PFSK-1 (cell line): Measurements from ENCODE around the gene ADAMTS13.

Experiments
- POLR2AphosphoS5 ChIP-seq: IDR thresholded peaks from 2 replicates; pipeline ENCODE4 v1.6.1; 2012; ENCODE audit warnings: low read depth, mild to moderate bottlenecking, control low read depth, low read length, moderate library complexity
- SIN3A ChIP-seq: IDR thresholded peaks from 2 replicates; pipeline ENCODE4 v1.6.1; 2012; ENCODE audit warnings: mild to moderate bottlenecking, low read length, moderate library complexity, borderline replicate concordance; ENCODE audit not compliant: insufficient read depth
- TF ChIP-seq, protein P1 (sequence below), 2 experiments: IDR thresholded peaks; 2 replicates each; pipeline versions ENCODE4 v1.6.1 to v1.8.0; 2011 to 2012; ENCODE audit warnings: low read depth in 2 of 2, low read length in 2 of 2, control low read depth in 1 of 2, inconsistent platforms in 1 of 2, mild to moderate bottlenecking in 1 of 2, moderate library complexity in 1 of 2; ENCODE audit not compliant: insufficient read depth in 1 of 2

DNA sequence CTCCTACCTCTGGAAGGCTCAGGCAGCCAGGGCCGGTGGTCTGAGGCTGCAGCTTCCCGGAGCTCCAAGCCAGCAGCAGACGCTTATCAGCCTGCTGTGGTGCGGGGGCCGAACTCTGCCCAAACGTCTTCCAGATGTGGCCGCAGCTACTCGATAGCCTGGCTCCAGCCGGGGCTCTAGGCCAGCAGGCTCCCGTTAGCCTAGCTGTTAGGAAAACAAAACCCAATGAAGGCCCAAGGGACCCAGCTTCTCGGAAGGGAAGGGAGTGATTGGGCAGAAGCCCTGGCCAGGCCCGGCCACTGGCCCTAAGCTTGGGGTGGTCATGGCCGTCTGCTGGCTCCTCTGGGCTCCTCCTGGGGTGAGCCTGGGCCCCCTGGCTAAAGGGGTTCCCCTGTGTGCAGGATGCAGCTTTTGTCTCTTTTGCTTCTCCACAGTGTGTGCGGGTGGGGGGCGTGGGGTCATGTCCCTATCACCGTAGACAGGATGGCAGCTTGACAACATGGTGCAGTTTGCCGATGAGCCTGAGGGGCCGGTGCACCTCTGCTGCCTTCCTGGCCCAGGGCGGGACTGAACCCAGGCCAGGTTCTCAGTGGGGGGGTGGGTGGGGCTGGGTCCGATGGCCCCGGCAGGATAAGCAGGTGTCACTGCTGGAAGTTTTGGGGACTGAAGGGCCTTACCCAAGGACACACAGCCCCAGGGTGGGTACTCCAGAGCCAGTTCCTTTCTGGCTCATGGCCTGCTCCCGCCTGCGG, 83.9 kb downstream of the ADAMTS13 start:
- TF ChIP-seq SIN3A (no peak), POLR2AphosphoS5 (no peak; the same call in 1 of the 2 replicates)
- TF ChIP-seq, protein P1, sequence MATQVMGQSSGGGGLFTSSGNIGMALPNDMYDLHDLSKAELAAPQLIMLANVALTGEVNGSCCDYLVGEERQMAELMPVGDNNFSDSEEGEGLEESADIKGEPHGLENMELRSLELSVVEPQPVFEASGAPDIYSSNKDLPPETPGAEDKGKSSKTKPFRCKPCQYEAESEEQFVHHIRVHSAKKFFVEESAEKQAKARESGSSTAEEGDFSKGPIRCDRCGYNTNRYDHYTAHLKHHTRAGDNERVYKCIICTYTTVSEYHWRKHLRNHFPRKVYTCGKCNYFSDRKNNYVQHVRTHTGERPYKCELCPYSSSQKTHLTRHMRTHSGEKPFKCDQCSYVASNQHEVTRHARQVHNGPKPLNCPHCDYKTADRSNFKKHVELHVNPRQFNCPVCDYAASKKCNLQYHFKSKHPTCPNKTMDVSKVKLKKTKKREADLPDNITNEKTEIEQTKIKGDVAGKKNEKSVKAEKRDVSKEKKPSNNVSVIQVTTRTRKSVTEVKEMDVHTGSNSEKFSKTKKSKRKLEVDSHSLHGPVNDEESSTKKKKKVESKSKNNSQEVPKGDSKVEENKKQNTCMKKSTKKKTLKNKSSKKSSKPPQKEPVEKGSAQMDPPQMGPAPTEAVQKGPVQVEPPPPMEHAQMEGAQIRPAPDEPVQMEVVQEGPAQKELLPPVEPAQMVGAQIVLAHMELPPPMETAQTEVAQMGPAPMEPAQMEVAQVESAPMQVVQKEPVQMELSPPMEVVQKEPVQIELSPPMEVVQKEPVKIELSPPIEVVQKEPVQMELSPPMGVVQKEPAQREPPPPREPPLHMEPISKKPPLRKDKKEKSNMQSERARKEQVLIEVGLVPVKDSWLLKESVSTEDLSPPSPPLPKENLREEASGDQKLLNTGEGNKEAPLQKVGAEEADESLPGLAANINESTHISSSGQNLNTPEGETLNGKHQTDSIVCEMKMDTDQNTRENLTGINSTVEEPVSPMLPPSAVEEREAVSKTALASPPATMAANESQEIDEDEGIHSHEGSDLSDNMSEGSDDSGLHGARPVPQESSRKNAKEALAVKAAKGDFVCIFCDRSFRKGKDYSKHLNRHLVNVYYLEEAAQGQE (IDR thresholded peaks at IDR 0.05; ENCODE audit: insufficient read depth in 1 of 2, low read depth in 2 of 2, low read length in 2 of 2): no peak
